Retinal pigment epithelial cell (primary cell): ENCODE results near the gene FBXL7.
A peak's percentile ranks its signal among the peaks of the same experiment; 100 is the strongest.

Source experiments
- DNase-seq: peaks from one replicate; pipeline ENCODE4 v3.0.0-alpha.2; 2010; ENCODE audit warnings: low read depth
- H3K4me3 ChIP-seq: 2 replicates; pipeline ENCODE4 v1.5.1; 2011; ENCODE audit warnings: mild to moderate bottlenecking, low read length, control low read depth, moderate library complexity
- CTCF ChIP-seq: conservative IDR thresholded peaks from 2 replicates; pipeline ENCODE4 v1.5.1; 2011; ENCODE audit warnings: low read depth, low read length, control low read depth, inconsistent platforms

FBXL7 gene

GRCh38 chr5:15819617-15820016 is 319.6 kb downstream of the FBXL7 start:
- no peak for DNase-seq

DNA sequence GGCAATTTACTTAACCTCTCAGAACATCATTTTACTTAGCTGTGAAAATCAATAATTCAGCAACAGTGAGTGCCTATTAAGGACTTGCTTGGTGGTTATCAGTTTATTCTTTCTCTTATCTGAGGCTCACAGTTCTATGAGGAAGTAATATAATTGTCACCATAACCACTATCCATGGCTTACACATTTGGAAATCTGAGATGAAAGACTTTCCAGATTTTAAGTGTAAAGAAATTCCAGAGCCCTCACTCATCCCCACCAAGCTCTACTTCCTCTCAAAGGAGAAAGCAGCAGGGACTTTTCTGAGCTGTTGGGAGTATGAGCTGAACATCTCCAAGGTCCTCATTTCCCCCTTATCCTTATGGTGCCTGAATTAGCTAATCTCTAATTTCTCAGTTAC is 321.5 kb downstream of the FBXL7 start:
- no peak for TF ChIP-seq CTCF
- H3K4me3 ChIP-seq, result no peak overlapping the region
- no peak for DNase-seq

More at GRCh38 chr5:15819617-15820016, 319.6 kb downstream of the FBXL7 start:
- H3K4me3 ChIP-seq, result no peak overlapping the region
- TF ChIP-seq CTCF, result no peak

- peak; percentile 28 for DNase-seq
- H3K4me3 ChIP-seq, result no peak overlapping the region
- no peak for TF ChIP-seq CTCF
These were observed 323.4 kb downstream of the FBXL7 start for GRCh38 chr5:15823398-15823797.

GRCh38 chr5:15827741-15828140 is 327.8 kb downstream of the FBXL7 start:
- TF ChIP-seq CTCF, result no peak

GRCh38 chr5:15831408-15831807 is 331.4 kb downstream of the FBXL7 start:
- no peak for DNase-seq
- no peak for TF ChIP-seq CTCF
- H3K4me3 ChIP-seq, result no peak overlapping the region

More at GRCh38 chr5:15827741-15828140, 327.8 kb downstream of the FBXL7 start:
- no peak for DNase-seq
- H3K4me3 ChIP-seq, result no peak overlapping the region

- H3K4me3 ChIP-seq, result no peak overlapping the region
- TF ChIP-seq CTCF, result no peak
- no peak for DNase-seq
These were observed 333.4 kb downstream of the FBXL7 start for GRCh38 chr5:15833365-15833764.

DNA sequence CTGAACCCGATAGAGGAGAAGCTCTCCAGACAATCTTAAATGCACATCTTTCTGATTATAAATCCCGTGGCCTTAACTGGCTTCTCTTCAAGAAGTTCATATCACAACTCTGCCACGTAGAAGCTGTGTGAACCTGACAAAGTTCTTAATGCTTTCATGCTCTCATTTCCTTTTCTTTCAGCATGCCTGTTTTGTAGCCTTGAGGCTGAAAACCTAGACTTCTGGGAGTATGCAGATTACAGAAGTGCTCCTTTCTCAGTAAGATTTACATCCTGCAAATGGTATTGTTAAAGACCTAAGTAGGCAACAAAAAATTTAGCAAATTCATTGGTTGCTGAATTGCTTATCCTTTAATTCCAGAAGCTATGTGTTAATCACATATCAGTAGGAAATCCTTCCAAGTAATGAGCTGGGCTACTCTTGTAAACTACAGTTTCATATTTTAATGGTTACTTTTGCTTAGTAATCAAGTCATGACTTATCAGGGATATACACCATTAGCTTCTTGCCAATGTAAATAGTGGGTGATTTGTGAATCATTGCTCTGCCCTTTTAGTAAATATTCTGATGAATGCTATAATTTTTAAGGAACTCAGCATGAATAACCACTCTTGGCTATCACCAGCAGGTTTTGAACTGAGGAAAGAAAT is 334.7 kb downstream of the FBXL7 start:
- DNase-seq, result peak; percentile 96
- no peak for TF ChIP-seq CTCF
- no peak overlapping the region for H3K4me3 ChIP-seq
